HEK293 (cell line): ENCODE measurements around the gene NEMP2.

Source experiments
- CTCF ChIA-PET: fragments of 350-600 bp; formaldehyde crosslinking; extraction: SDS; loops from one replicate; lab custom pipeline; 2021; ENCODE audit warnings: antibody characterized with exemption; lab: Yijun Ruan, JAX
- POLR2A ChIA-PET: fragments of 300-600 bp; formaldehyde crosslinking; extraction: SDS; loops from one replicate; lab custom pipeline; 2020; ENCODE audit warnings: antibody characterized with exemption, inconsistent platforms; lab: Yijun Ruan, JAX
- H3K27ac ChIP-seq: fragments of 200-500 bp; sonication (Bioruptor generic); 2 replicates; pipeline ENCODE4 v1.5.1; 2014; ENCODE audit warnings: low read depth, low read length, control low read depth, inconsistent platforms; ENCODE audit errors: extremely low read depth
- H3K36me3 ChIP-seq, 2 experiments: fragments of 200-500 bp in 1 of 2; sonication (Bioruptor generic) in 1 of 2; 1 replicate in 1 of 2; 2 replicates in 1 of 2; pipeline ENCODE4 v1.5.1; 2014 to 2017; ENCODE audit warnings: inconsistent platforms in 2 of 2, low read length in 2 of 2; ENCODE audit not compliant: control insufficient read depth in 2 of 2, insufficient read depth in 1 of 2
- H3K4me1 ChIP-seq: fragments of 200-500 bp; sonication (Bioruptor generic); 2 replicates; pipeline ENCODE4 v1.5.1; 2014; ENCODE audit warnings: mild to moderate bottlenecking, low read length, inconsistent platforms; ENCODE audit not compliant: control insufficient read depth, insufficient read depth
- H3K4me3 ChIP-seq: 2 replicates; pipeline ENCODE4 v1.5.1; 2011; ENCODE audit warnings: low read depth, mild to moderate bottlenecking, control low read depth, low read length, moderate library complexity
- H3K9me3 ChIP-seq: fragments of 200-500 bp; sonication (Bioruptor generic); 2 replicates; pipeline ENCODE4 v1.5.1; 2014; ENCODE audit warnings: low read depth, low read length, inconsistent platforms; ENCODE audit not compliant: control insufficient read depth, insufficient read depth
- HOXD13 ChIP-seq: sonication (generic); formaldehyde crosslinking; IDR thresholded peaks from 2 replicates; pipeline ENCODE4 v1.8.0; 2022; ENCODE audit warnings: missing genetic modification reagents, borderline replicate concordance
- ZBTB48 ChIP-seq: fragments of 450-650 bp; formaldehyde crosslinking; IDR thresholded peaks from 2 replicates; pipeline ENCODE4 v1.5.1; 2016; ENCODE audit warnings: missing biosample characterization, missing genetic modification characterization
- ZFP41 ChIP-seq: fragments of 450-650 bp; formaldehyde crosslinking; IDR thresholded peaks from 2 replicates; pipeline ENCODE4 v1.5.1; 2016; ENCODE audit warnings: missing biosample characterization, missing genetic modification characterization, borderline replicate concordance
- ZFP69B ChIP-seq: fragments of 450-650 bp; formaldehyde crosslinking; IDR thresholded peaks from 2 replicates; pipeline ENCODE4 v1.5.1; 2016; ENCODE audit warnings: missing biosample characterization, missing genetic modification characterization
- ZNF133 ChIP-seq: fragments of 450-650 bp; formaldehyde crosslinking; IDR thresholded peaks from 2 replicates; pipeline ENCODE4 v1.5.1; 2016; ENCODE audit warnings: missing biosample characterization, missing genetic modification characterization
- ZNF2 ChIP-seq: fragments of 450-650 bp; formaldehyde crosslinking; IDR thresholded peaks from 2 replicates; pipeline ENCODE4 v1.5.1; 2016; ENCODE audit warnings: missing biosample characterization, missing genetic modification characterization
- ZNF239 ChIP-seq: fragments of 450-650 bp; formaldehyde crosslinking; IDR thresholded peaks from 2 replicates; pipeline ENCODE4 v1.5.1; 2016; ENCODE audit warnings: missing biosample characterization, missing genetic modification characterization
- ZNF311 ChIP-seq: fragments of 450-650 bp; formaldehyde crosslinking; IDR thresholded peaks from 2 replicates; pipeline ENCODE4 v1.5.1; 2017; ENCODE audit warnings: missing biosample characterization, missing genetic modification characterization, borderline replicate concordance
- ZNF354C ChIP-seq: fragments of 450-650 bp; formaldehyde crosslinking; IDR thresholded peaks from 2 replicates; pipeline ENCODE4 v1.5.1; 2016; ENCODE audit warnings: missing biosample characterization, missing genetic modification characterization, low read depth, borderline replicate concordance
- ZNF514 ChIP-seq: fragments of 450-650 bp; formaldehyde crosslinking; IDR thresholded peaks from 2 replicates; pipeline ENCODE4 v1.5.1; 2016; ENCODE audit warnings: missing biosample characterization, missing genetic modification characterization
- ZNF624 ChIP-seq: fragments of 450-650 bp; formaldehyde crosslinking; IDR thresholded peaks from 2 replicates; pipeline ENCODE4 v1.5.1; 2017; ENCODE audit warnings: missing biosample characterization, missing genetic modification characterization
- ZNF629 ChIP-seq: fragments of 450-650 bp; formaldehyde crosslinking; IDR thresholded peaks from 2 replicates; pipeline ENCODE4 v1.5.1; 2017; ENCODE audit warnings: missing biosample characterization, missing genetic modification characterization
- ZNF660 ChIP-seq: fragments of 450-650 bp; IDR thresholded peaks from 2 replicates; pipeline ENCODE4 v1.5.1; 2018; ENCODE audit warnings: missing biosample characterization, mild to moderate bottlenecking, missing genetic modification characterization
- ZNF707 ChIP-seq: fragments of 450-650 bp; formaldehyde crosslinking; IDR thresholded peaks from 2 replicates; pipeline ENCODE4 v1.5.1; 2016; ENCODE audit warnings: missing biosample characterization, missing genetic modification characterization
- TF ChIP-seq, protein P1 (sequence below): fragments of 450-650 bp; formaldehyde crosslinking; IDR thresholded peaks from 2 replicates; pipeline ENCODE4 v1.5.1; 2016; ENCODE audit warnings: missing biosample characterization, missing genetic modification characterization
- TF ChIP-seq, protein P2 (sequence below): fragments of 450-650 bp; formaldehyde crosslinking; IDR thresholded peaks from 2 replicates; pipeline ENCODE4 v1.5.1; 2016; ENCODE audit warnings: missing biosample characterization, missing genetic modification characterization
- TF ChIP-seq, protein P3 (sequence below): sonication (generic); formaldehyde crosslinking; IDR thresholded peaks from 2 replicates; pipeline ENCODE4 v1.8.1; 2022; ENCODE audit warnings: mild to moderate bottlenecking, moderate library complexity, missing genetic modification reagents
- TF ChIP-seq, protein P4 (sequence below): fragments of 450-650 bp; formaldehyde crosslinking; IDR thresholded peaks from 2 replicates; pipeline ENCODE4 v1.5.1; 2016; ENCODE audit warnings: missing biosample characterization, missing genetic modification characterization
- TF ChIP-seq, protein P5 (sequence below): fragments of 450-650 bp; formaldehyde crosslinking; IDR thresholded peaks from 2 replicates; pipeline ENCODE4 v1.5.1; 2017; ENCODE audit warnings: missing biosample characterization, missing genetic modification characterization

NEMP2 gene

DNA sequence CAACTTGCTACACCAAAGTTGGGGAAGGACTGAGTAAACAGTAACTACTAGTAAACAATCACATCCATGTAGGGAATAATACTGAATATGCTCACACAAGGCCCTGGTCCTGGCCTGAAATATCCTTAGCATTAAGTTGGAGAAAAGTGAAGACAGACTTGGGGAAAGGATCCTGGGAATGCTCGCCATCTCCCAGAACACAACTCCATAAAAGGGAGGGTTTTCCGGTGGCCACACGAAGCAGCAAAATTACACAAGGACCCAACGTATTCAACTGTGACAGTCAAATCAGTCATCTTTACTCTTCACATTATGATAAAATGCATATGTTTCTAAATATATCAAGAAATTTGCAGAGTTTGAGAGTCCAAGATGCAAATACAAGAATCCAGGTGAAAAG, 7.3 kb downstream of the NEMP2 start (continued):
- TF ChIP-seq, protein P1, sequence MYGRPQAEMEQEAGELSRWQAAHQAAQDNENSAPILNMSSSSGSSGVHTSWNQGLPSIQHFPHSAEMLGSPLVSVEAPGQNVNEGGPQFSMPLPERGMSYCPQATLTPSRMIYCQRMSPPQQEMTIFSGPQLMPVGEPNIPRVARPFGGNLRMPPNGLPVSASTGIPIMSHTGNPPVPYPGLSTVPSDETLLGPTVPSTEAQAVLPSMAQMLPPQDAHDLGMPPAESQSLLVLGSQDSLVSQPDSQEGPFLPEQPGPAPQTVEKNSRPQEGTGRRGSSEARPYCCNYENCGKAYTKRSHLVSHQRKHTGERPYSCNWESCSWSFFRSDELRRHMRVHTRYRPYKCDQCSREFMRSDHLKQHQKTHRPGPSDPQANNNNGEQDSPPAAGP (tag by site-specific recombination): no peak
- TF ChIP-seq ZNF514: no peak

DNA sequence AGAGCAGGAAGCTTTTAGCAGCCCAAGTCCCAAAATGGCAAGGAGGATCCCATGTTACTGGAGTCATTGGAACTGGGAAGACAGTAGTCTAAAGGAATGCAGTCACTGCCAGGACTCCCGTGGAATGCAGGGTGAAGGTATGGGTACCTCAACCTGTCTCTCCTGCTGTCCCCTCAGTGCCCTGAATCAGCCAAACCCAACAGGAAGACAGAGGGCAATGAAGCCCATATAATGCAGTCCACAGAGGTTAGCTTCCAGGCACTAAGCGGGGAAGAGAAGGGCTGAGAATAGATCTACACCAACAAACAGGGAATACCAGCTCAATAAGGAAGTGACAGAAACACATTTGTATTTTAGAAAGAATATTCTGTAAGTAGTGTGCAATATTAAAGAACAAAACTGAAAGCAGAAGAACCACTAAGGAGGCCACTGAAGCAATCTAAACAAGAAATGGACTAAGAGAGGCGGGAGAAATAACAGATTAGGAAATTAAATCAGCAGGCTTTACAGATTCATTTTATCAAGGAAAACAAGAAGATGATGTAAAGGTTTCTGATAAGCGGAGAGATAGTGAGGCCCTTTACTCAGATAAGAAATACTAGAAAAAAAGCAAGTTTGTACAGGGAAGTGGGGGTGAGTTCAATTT, 8.3 kb downstream of the NEMP2 start:
- Histone ChIP-seq H3K9me3 (no peaks in the 10 kb centered on the region), H3K4me1 (no peaks in the 10 kb centered on the region), H3K36me3 (no peaks in the 10 kb centered on the region), H3K27ac (no peak overlapping the region), H3K4me3 (no peak overlapping the region)
- POLR2A ChIA-PET: no interaction called here
- TF ChIP-seq ZNF2 (tag by site-specific recombination): no peak
- no peak for TF ChIP-seq ZNF629
- TF ChIP-seq, protein P2, sequence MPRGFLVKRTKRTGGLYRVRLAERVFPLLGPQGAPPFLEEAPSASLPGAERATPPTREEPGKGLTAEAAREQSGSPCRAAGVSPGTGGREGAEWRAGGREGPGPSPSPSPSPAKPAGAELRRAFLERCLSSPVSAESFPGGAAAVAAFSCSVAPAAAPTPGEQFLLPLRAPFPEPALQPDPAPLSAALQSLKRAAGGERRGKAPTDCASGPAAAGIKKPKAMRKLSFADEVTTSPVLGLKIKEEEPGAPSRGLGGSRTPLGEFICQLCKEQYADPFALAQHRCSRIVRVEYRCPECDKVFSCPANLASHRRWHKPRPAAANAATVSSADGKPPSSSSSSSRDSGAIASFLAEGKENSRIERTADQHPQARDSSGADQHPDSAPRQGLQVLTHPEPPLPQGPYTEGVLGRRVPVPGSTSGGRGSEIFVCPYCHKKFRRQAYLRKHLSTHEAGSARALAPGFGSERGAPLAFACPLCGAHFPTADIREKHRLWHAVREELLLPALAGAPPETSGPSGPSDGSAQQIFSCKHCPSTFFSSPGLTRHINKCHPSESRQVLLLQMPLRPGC (tag by site-specific recombination): no peak
- no peak for TF ChIP-seq ZNF133 (tag by site-specific recombination)
- no peak for TF ChIP-seq ZNF311
- no peak for TF ChIP-seq ZNF660 (tag by site-specific recombination)
- no peak for TF ChIP-seq HOXD13 (CRISPR knock-in tag)
- TF ChIP-seq, protein P3, sequence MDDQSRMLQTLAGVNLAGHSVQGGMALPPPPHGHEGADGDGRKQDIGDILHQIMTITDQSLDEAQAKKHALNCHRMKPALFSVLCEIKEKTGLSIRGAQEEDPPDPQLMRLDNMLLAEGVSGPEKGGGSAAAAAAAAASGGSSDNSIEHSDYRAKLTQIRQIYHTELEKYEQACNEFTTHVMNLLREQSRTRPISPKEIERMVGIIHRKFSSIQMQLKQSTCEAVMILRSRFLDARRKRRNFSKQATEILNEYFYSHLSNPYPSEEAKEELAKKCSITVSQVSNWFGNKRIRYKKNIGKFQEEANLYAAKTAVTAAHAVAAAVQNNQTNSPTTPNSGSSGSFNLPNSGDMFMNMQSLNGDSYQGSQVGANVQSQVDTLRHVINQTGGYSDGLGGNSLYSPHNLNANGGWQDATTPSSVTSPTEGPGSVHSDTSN: no peak
- TF ChIP-seq ZNF239: no peak
- TF ChIP-seq ZFP69B: no peak
- no peak for TF ChIP-seq ZNF354C (tag by site-specific recombination)
- TF ChIP-seq ZFP41 (tag by site-specific recombination): no peak
- no peak for TF ChIP-seq ZBTB48
- no peak for TF ChIP-seq ZNF624 (tag by site-specific recombination)
- TF ChIP-seq, protein P4, sequence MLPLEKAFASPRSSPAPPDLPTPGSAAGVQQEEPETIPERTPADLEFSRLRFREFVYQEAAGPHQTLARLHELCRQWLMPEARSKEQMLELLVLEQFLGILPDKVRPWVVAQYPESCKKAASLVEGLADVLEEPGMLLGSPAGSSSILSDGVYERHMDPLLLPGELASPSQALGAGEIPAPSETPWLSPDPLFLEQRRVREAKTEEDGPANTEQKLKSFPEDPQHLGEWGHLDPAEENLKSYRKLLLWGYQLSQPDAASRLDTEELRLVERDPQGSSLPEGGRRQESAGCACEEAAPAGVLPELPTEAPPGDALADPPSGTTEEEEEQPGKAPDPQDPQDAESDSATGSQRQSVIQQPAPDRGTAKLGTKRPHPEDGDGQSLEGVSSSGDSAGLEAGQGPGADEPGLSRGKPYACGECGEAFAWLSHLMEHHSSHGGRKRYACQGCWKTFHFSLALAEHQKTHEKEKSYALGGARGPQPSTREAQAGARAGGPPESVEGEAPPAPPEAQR (tag by site-specific recombination): no peak
- TF ChIP-seq, protein P5, sequence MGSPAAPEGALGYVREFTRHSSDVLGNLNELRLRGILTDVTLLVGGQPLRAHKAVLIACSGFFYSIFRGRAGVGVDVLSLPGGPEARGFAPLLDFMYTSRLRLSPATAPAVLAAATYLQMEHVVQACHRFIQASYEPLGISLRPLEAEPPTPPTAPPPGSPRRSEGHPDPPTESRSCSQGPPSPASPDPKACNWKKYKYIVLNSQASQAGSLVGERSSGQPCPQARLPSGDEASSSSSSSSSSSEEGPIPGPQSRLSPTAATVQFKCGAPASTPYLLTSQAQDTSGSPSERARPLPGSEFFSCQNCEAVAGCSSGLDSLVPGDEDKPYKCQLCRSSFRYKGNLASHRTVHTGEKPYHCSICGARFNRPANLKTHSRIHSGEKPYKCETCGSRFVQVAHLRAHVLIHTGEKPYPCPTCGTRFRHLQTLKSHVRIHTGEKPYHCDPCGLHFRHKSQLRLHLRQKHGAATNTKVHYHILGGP (tag by site-specific recombination): no peak
- TF ChIP-seq ZNF707: no peak
- CTCF ChIA-PET: interaction anchor here (0.6 kb wide), 1 partner anchor 253 kb away, joined by 3 read pairs; no protein-coding TSS in a partner anchor
